ENCODE measurements around the gene RBX1.

RBX1 gene

GRCh38 chr22:40973144-40973543, 22.0 kb downstream of the RBX1 start:
- peaks cover 25% of the 10 kb centered on the region for H3K36me3 ChIP-seq (ENCODE audit: insufficient read depth, low read depth, low read length)
- no peak overlapping the region for H3K27ac ChIP-seq (ENCODE audit: low read length)

DNA sequence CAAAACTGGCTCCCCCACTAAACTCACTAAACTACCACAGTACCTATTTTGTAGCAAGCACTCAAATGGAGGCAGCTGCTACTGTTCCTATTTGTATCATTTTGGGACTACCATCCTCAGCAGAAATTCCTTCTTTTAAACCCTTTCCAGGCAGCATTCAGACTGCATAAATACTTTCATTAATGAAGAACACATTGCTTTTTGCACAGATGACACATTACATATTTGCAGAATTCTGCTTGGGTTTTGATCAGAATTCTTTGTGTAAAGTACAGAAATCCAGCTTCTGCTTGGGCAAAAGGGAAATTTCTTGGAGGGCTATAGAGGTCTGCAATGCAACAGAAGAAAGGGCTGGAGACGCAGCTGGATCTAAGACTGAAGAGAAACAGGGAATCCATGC, 24.2 kb downstream of the RBX1 start:
- Histone ChIP-seq H3K9ac (ENCODE audit: low read depth, low read length) (no peak overlapping the region), H3K9me3 (ENCODE audit: insufficient read depth, low read depth, low read length) (no peaks in the 10 kb centered on the region), H3K36me3 (ENCODE audit: insufficient read depth, low read depth, low read length) (peaks cover 7% of the 10 kb centered on the region), H3K27ac (ENCODE audit: low read length) (no peak overlapping the region), H3K4me3 (ENCODE audit: low read length) (no peak overlapping the region), H3K27me3 (ENCODE audit: insufficient read depth, low read length) (no peaks in the 10 kb centered on the region), H3K4me1 (ENCODE audit: insufficient read depth, low read length) (no peaks in the 10 kb centered on the region)

More at GRCh38 chr22:40973144-40973543, 22.0 kb downstream of the RBX1 start:
- Histone ChIP-seq H3K4me3 (ENCODE audit: low read length) (no peak overlapping the region), H3K27me3 (ENCODE audit: insufficient read depth, low read length) (no peaks in the 10 kb centered on the region), H3K9ac (ENCODE audit: low read depth, low read length) (no peak overlapping the region), H3K4me1 (ENCODE audit: insufficient read depth, low read length) (no peaks in the 10 kb centered on the region), H3K9me3 (ENCODE audit: insufficient read depth, low read depth, low read length) (no peaks in the 10 kb centered on the region)

DNA sequence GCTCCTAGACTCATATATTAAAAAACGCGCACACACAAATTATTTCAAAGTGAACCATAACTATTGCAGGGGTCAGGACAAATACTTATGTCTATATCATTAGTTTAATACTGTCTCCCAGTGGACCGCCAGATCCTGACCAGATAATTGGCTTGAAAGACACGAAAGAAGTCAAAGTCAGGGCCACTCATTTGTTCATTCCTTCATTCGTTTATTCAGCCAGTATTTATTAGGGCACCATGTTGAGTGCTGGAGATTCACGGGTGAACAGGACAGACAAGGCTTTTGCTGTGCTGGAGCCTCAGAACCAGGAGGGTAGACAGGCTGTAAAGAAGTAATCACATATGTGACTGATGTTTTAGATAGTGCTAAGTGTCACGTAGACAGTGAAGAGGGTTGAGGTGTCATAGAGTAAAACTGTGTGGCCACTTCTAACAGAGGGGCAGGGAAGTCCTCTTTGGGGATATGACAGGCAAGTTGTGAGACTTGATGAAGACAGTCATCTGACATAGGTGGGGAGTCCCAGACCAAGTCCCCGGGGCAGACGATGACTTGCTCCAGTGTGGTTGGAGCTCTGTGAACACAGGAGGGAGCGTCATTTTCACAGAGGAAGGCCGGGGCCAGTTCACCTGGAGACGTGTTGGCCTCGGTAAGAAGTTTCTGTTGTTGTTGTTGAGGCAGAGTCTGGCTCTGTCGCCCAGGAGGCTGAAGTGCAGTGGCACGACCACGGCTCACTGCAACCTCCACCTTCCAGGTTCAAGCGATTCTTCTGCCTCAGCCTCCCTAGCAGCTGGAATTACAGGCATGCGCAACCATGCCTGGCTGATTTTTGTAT, 25.9 kb downstream of the RBX1 start:
- H3K9ac ChIP-seq (ENCODE audit: low read depth, low read length) = no peak overlapping the region
- H3K36me3 ChIP-seq (ENCODE audit: insufficient read depth, low read depth, low read length) = peaks cover 7% of the 10 kb centered on the region
- H3K9me3 ChIP-seq (ENCODE audit: insufficient read depth, low read depth, low read length) = no peaks in the 10 kb centered on the region
- H3K4me3 ChIP-seq (ENCODE audit: low read length) = no peak overlapping the region
- H3K4me1 ChIP-seq (ENCODE audit: insufficient read depth, low read length) = no peaks in the 10 kb centered on the region
- no peaks in the 10 kb centered on the region for H3K27me3 ChIP-seq (ENCODE audit: insufficient read depth, low read length)
- no peak overlapping the region for H3K27ac ChIP-seq (ENCODE audit: low read length)

- no peak overlapping the region for H3K4me3 ChIP-seq (ENCODE audit: low read length)
- no peaks in the 10 kb centered on the region for H3K9me3 ChIP-seq (ENCODE audit: insufficient read depth, low read depth, low read length)
- H3K9ac ChIP-seq (ENCODE audit: low read depth, low read length) = no peak overlapping the region
- no peaks in the 10 kb centered on the region for H3K4me1 ChIP-seq (ENCODE audit: insufficient read depth, low read length)
- H3K36me3 ChIP-seq (ENCODE audit: insufficient read depth, low read depth, low read length) = no peaks in the 10 kb centered on the region
- H3K27me3 ChIP-seq (ENCODE audit: insufficient read depth, low read length) = no peaks in the 10 kb centered on the region
- H3K27ac ChIP-seq (ENCODE audit: low read length) = no peak overlapping the region
Observed at GRCh38 chr22:40979198-40979597, 28.0 kb downstream of the RBX1 start.

GRCh38 chr22:40979871-40980270, 28.7 kb downstream of the RBX1 start:
- no peaks in the 10 kb centered on the region for H3K27me3 ChIP-seq (ENCODE audit: insufficient read depth, low read length)
- H3K9me3 ChIP-seq (ENCODE audit: insufficient read depth, low read depth, low read length) = no peaks in the 10 kb centered on the region
- no peaks in the 10 kb centered on the region for H3K4me1 ChIP-seq (ENCODE audit: insufficient read depth, low read length)
- no peaks in the 10 kb centered on the region for H3K36me3 ChIP-seq (ENCODE audit: insufficient read depth, low read depth, low read length)
- H3K4me3 ChIP-seq (ENCODE audit: low read length) = no peak overlapping the region
- no peak overlapping the region for H3K9ac ChIP-seq (ENCODE audit: low read depth, low read length)
- H3K27ac ChIP-seq (ENCODE audit: low read length) = no peak overlapping the region

- Histone ChIP-seq H3K9ac (ENCODE audit: low read depth, low read length) (no peak overlapping the region), H3K27ac (ENCODE audit: low read length) (no peak overlapping the region), H3K9me3 (ENCODE audit: insufficient read depth, low read depth, low read length) (no peaks in the 10 kb centered on the region), H3K36me3 (ENCODE audit: insufficient read depth, low read depth, low read length) (no peaks in the 10 kb centered on the region), H3K27me3 (ENCODE audit: insufficient read depth, low read length) (no peaks in the 10 kb centered on the region), H3K4me1 (ENCODE audit: insufficient read depth, low read length) (no peaks in the 10 kb centered on the region), H3K4me3 (ENCODE audit: low read length) (no peak overlapping the region)
Observed at GRCh38 chr22:40982482-40983385, 31.6 kb downstream of the RBX1 start.

DNA sequence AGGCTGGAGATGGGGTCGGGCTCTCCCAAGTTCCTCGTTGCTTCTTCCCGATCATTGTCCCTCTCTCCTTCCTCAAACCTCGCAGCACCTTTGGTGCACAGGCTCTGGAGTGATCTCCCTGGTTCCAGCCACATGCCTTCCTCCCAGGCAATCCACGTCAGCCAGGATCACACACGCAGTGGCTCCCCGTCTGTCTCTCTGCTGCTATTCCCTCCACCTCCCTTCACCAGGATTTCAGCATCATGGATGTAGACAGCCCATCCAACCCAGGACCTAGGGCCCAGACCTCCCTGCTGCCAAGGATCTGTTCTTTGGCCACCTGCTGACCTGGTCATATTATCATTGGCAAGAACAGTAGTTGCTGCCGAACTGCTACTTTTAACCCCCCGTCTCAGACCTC, 40.1 kb downstream of the RBX1 start:
- no peak overlapping the region for H3K9ac ChIP-seq (ENCODE audit: low read depth, low read length)
- no peaks in the 10 kb centered on the region for H3K9me3 ChIP-seq (ENCODE audit: insufficient read depth, low read depth, low read length)
- H3K4me3 ChIP-seq (ENCODE audit: low read length) = no peak overlapping the region
- no peaks in the 10 kb centered on the region for H3K4me1 ChIP-seq (ENCODE audit: insufficient read depth, low read length)
- H3K36me3 ChIP-seq (ENCODE audit: insufficient read depth, low read depth, low read length) = no peaks in the 10 kb centered on the region
- H3K27me3 ChIP-seq (ENCODE audit: insufficient read depth, low read length) = no peaks in the 10 kb centered on the region; the same call in 1 of the 2 replicates
- H3K27ac ChIP-seq (ENCODE audit: low read length) = no peak overlapping the region

DNA sequence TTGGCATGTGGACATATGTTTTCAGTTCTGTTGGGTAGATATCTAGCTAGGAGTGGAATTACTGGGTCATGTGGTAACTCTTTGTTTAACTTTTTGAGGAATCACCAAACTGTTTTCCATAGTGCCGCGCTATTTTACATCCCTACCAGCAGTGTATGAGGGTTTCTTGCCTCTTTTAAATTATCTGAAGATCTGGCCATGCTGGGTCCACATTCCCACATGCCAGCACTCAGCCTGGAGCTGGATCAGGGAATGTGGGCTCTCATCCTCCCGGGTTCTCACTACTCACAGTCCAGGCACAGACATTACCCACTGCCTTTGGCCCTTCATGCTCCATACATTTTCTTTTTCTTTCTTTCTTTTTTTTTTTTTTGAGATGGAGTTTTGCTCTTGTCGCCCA, 44.6 kb downstream of the RBX1 start:
- Histone ChIP-seq H3K36me3 (ENCODE audit: insufficient read depth, low read depth, low read length) (no peaks in the 10 kb centered on the region), H3K27me3 (ENCODE audit: insufficient read depth, low read length) (no peaks in the 10 kb centered on the region), H3K9me3 (ENCODE audit: insufficient read depth, low read depth, low read length) (no peaks in the 10 kb centered on the region), H3K4me1 (ENCODE audit: insufficient read depth, low read length) (no peaks in the 10 kb centered on the region), H3K4me3 (ENCODE audit: low read length) (no peak overlapping the region), H3K9ac (ENCODE audit: low read depth, low read length) (no peak overlapping the region), H3K27ac (ENCODE audit: low read length) (no peak overlapping the region)

GRCh38 chr22:40997520-40997919, 46.3 kb downstream of the RBX1 start:
- Histone ChIP-seq H3K27me3 (ENCODE audit: insufficient read depth, low read length) (no peaks in the 10 kb centered on the region), H3K4me3 (ENCODE audit: low read length) (no peak overlapping the region), H3K9me3 (ENCODE audit: insufficient read depth, low read depth, low read length) (no peaks in the 10 kb centered on the region), H3K9ac (ENCODE audit: low read depth, low read length) (no peak overlapping the region), H3K4me1 (ENCODE audit: insufficient read depth, low read length) (0 out of 2 replicates have a peak, but pooled peaks cover 3% of the 10 kb centered on the region), H3K36me3 (ENCODE audit: insufficient read depth, low read depth, low read length) (no peaks in the 10 kb centered on the region), H3K27ac (ENCODE audit: low read length) (no peak overlapping the region)

DNA sequence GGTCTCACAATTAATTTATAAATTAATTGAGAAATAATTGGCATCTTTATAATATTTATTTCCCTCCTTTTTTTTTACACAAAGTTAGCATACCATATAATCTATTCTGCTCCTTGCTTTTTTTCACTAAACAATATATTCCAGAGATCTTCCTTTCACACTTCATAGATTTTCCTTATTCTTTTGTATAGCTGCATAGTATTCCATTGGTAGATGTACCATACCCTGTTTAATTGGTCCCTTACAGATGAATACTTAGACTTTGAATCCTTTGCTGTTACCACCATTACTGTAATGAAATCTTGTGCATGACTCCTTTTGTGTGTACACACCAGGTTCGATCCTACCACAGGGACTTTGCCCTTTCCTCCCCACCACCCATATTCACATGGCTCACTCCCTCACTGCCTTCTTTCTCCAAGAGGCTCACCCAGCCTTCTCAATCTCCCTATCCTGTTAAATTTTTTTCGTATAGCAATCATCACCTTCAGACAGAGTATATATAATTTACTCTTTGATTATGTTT, 48.9 kb downstream of the RBX1 start:
- H3K4me1 ChIP-seq (ENCODE audit: insufficient read depth, low read length) = 0 out of 2 replicates have a peak, but pooled peaks cover 3% of the 10 kb centered on the region
- no peaks in the 10 kb centered on the region for H3K9me3 ChIP-seq (ENCODE audit: insufficient read depth, low read depth, low read length)
- H3K27me3 ChIP-seq (ENCODE audit: insufficient read depth, low read length) = no peaks in the 10 kb centered on the region
- no peak overlapping the region for H3K27ac ChIP-seq (ENCODE audit: low read length)
- no peak overlapping the region for H3K4me3 ChIP-seq (ENCODE audit: low read length)
- H3K36me3 ChIP-seq (ENCODE audit: insufficient read depth, low read depth, low read length) = no peaks in the 10 kb centered on the region
- H3K9ac ChIP-seq (ENCODE audit: low read depth, low read length) = no peak overlapping the region

DNA sequence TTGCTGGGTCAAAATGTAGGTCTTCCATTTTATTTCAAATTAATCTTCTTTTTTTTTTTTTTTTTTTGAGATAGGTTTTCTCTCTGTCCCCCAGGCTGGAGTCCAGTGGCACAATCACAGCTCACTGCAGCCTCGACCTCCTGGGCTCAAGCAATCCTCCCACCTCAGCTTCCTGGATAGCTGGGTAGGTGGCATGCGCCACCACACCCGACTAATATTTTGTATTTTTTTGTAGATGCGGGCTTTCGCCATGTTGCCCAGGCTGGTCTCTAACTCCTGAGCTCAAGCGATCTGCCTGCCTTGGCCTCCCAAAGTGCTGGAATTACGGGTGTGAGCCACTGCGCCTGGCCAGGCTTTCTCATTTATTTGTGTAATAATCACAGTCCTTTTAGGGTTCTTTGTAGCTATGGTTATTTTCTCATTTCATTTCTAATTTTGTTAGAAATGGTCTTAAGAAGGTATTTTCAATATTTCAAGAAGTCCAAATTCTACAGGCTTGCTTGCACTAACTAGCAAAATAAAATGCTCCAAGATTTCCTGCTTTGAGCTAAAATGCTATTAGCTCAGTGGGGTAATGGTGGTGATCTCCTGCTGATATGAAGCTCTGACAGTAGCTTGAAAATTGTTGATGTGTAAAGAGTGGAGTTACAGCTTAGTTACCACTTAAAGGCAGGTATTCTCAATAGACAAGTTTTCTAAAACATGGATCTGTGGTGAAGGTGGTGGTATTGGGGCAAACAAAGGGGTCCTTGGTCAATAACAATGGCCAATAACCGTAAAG, 50.0 kb downstream of the RBX1 start:
- Histone ChIP-seq H3K9ac (ENCODE audit: low read depth, low read length) (no peak overlapping the region), H3K36me3 (ENCODE audit: insufficient read depth, low read depth, low read length) (no peaks in the 10 kb centered on the region), H3K4me3 (ENCODE audit: low read length) (no peak overlapping the region), H3K27me3 (ENCODE audit: insufficient read depth, low read length) (no peaks in the 10 kb centered on the region), H3K9me3 (ENCODE audit: insufficient read depth, low read depth, low read length) (no peaks in the 10 kb centered on the region), H3K27ac (ENCODE audit: low read length) (no peak overlapping the region), H3K4me1 (ENCODE audit: insufficient read depth, low read length) (0 out of 2 replicates have a peak, but pooled peaks cover 3% of the 10 kb centered on the region)
